KMS-11 (cell line): ENCODE measurements around the gene BCKDHA.

Source experiments
- H2AFZ ChIP-seq: fragments of 200-600 bp; sonication (generic); 2 replicates; pipeline ENCODE4 v1.6.1; 2016; ENCODE audit warnings: antibody characterized with exemption, mixed run types, low read depth
- H3K27ac ChIP-seq: fragments of 200-600 bp; sonication (generic); 2 replicates; pipeline ENCODE4 v1.6.1; 2016; ENCODE audit warnings: mild to moderate bottlenecking, mixed run types
- H3K27me3 ChIP-seq: fragments of 200-600 bp; sonication (generic); 2 replicates; pipeline ENCODE4 v1.6.1; 2017; ENCODE audit warnings: mild to moderate bottlenecking, low read depth, mixed run types, moderate library complexity; ENCODE audit not compliant: insufficient read depth
- H3K36me3 ChIP-seq: fragments of 200-600 bp; sonication (generic); 2 replicates; pipeline ENCODE4 v1.6.1; 2017; ENCODE audit warnings: mild to moderate bottlenecking, mixed run types; ENCODE audit not compliant: insufficient read depth
- H3K4me1 ChIP-seq: fragments of 200-600 bp; sonication (generic); 2 replicates; pipeline ENCODE4 v1.6.1; 2016; ENCODE audit warnings: mild to moderate bottlenecking, low read depth, mixed run types; ENCODE audit not compliant: poor library complexity, severe bottlenecking
- H3K4me2 ChIP-seq: fragments of 200-600 bp; sonication (generic); 2 replicates; pipeline ENCODE4 v1.7.0; 2016; ENCODE audit warnings: mild to moderate bottlenecking, mixed run types
- H3K4me3 ChIP-seq: fragments of 200-600 bp; sonication (generic); IDR thresholded peaks from 2 replicates; pipeline ENCODE4 v1.6.1; 2017; ENCODE audit warnings: low read depth, low read length, mixed read lengths; ENCODE audit not compliant: insufficient read depth
- H3K79me2 ChIP-seq: fragments of 200-600 bp; sonication (generic); 2 replicates; pipeline ENCODE4 v1.6.1; 2016; ENCODE audit warnings: low read depth, mixed run types; ENCODE audit not compliant: insufficient read depth
- H3K9ac ChIP-seq: fragments of 200-600 bp; sonication (generic); 2 replicates; pipeline ENCODE4 v1.6.1; 2016; ENCODE audit warnings: mild to moderate bottlenecking, mixed run types
- H4K20me1 ChIP-seq: fragments of 200-600 bp; sonication (generic); 2 replicates; pipeline ENCODE4 v1.6.1; 2016; ENCODE audit warnings: mild to moderate bottlenecking, mixed run types; ENCODE audit not compliant: insufficient read depth
- TF ChIP-seq, protein P1 (sequence below): fragments of 200-600 bp; sonication (generic); conservative IDR thresholded peaks from 2 replicates; pipeline ENCODE4 v1.6.1; 2017; ENCODE audit warnings: low read depth, mild to moderate bottlenecking, antibody characterized with exemption, low read length, moderate library complexity, mixed read lengths

The BCKDHA gene

DNA sequence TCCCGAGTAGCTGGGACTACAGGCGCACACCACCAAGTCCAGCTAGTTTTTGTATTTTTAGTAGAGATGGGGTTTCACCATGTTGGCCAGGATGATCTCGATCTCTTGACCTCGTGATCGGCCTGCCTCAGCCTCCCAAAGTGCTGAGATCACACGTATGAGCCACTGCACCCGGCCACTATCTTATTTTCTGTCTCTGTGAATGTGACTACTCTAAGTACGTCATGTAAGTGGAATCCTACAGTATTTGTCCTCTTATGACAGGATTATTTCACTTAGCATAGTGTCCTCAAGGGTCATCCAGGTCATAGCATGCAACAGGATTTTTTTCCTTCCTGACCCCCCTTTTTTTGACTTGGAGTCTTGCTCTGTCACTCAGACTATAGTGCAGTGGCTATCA, 26.1 kb upstream of the BCKDHA start:
- Histone ChIP-seq H4K20me1 (no peaks in the 10 kb centered on the region), H3K9ac (no peak overlapping the region), H3K27me3 (no peaks in the 10 kb centered on the region), H3K4me1 (peaks cover 6% of the 10 kb centered on the region), H2AFZ (no peak overlapping the region), H3K36me3 (no peaks in the 10 kb centered on the region), H3K4me3 (no peak overlapping the region), H3K4me2 (no peak overlapping the region), H3K27ac (no peak overlapping the region), H3K79me2 (no peaks in the 10 kb centered on the region)
- TF ChIP-seq, protein P1, sequence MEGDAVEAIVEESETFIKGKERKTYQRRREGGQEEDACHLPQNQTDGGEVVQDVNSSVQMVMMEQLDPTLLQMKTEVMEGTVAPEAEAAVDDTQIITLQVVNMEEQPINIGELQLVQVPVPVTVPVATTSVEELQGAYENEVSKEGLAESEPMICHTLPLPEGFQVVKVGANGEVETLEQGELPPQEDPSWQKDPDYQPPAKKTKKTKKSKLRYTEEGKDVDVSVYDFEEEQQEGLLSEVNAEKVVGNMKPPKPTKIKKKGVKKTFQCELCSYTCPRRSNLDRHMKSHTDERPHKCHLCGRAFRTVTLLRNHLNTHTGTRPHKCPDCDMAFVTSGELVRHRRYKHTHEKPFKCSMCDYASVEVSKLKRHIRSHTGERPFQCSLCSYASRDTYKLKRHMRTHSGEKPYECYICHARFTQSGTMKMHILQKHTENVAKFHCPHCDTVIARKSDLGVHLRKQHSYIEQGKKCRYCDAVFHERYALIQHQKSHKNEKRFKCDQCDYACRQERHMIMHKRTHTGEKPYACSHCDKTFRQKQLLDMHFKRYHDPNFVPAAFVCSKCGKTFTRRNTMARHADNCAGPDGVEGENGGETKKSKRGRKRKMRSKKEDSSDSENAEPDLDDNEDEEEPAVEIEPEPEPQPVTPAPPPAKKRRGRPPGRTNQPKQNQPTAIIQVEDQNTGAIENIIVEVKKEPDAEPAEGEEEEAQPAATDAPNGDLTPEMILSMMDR, result no peak

DNA sequence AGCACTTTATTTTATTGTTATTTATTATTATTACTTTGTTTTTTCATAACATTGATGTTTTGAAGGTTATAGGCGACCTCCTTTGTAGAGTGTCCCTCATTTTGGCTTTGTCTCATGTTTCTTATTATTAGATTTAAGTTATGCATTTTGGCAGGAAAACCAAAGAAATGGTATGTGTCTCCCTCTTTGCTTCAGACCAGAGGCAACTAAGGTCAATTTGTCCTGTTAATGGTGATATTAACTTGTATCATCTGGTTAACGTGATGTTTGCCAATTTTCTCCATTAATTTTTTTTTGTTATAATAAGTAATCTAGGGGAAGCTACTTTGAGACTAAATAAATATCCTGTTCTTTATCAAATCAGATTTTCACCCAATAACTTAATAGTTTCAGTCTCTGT, 25.1 kb upstream of the BCKDHA start:
- Histone ChIP-seq H3K79me2 (no peaks in the 10 kb centered on the region), H3K4me1 (peaks cover 6% of the 10 kb centered on the region), H3K27me3 (no peaks in the 10 kb centered on the region), H2AFZ (no peak overlapping the region), H3K4me3 (no peak overlapping the region), H3K27ac (no peak overlapping the region), H3K9ac (no peak overlapping the region), H3K4me2 (no peak overlapping the region), H3K36me3 (no peaks in the 10 kb centered on the region), H4K20me1 (no peaks in the 10 kb centered on the region)
- TF ChIP-seq, protein P1, result no peak

DNA sequence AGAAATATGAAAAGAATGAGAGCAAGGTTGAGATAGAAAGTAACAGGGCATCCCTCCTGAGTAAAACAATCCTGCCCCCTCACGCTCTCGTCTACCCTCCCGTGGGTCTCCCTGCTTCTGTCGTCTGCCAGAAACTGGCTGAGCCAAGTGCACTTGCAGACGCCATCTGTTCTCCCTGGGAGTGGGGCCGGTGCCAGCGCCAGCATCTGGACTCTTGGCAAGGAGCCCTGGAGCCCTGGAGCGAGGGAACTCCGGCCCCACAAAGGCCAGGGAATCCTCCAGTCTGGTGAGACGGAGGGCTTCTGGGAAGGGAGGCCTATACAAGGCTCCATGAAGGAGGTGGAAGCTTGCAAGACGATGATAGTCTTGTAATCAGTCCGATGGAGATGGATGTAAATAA, 23.6 kb upstream of the BCKDHA start:
- peaks cover 6% of the 10 kb centered on the region for H3K4me1 ChIP-seq
- no peaks in the 10 kb centered on the region for H4K20me1 ChIP-seq
- H2AFZ ChIP-seq, result no peak overlapping the region
- no peaks in the 10 kb centered on the region for H3K36me3 ChIP-seq
- no peaks in the 10 kb centered on the region for H3K27me3 ChIP-seq
- H3K9ac ChIP-seq, result no peak overlapping the region
- no peaks in the 10 kb centered on the region for H3K79me2 ChIP-seq
- H3K4me2 ChIP-seq, result no peak overlapping the region
- H3K4me3 ChIP-seq, result no peak overlapping the region
- no peak overlapping the region for H3K27ac ChIP-seq
- TF ChIP-seq, protein P1, result no peak

DNA sequence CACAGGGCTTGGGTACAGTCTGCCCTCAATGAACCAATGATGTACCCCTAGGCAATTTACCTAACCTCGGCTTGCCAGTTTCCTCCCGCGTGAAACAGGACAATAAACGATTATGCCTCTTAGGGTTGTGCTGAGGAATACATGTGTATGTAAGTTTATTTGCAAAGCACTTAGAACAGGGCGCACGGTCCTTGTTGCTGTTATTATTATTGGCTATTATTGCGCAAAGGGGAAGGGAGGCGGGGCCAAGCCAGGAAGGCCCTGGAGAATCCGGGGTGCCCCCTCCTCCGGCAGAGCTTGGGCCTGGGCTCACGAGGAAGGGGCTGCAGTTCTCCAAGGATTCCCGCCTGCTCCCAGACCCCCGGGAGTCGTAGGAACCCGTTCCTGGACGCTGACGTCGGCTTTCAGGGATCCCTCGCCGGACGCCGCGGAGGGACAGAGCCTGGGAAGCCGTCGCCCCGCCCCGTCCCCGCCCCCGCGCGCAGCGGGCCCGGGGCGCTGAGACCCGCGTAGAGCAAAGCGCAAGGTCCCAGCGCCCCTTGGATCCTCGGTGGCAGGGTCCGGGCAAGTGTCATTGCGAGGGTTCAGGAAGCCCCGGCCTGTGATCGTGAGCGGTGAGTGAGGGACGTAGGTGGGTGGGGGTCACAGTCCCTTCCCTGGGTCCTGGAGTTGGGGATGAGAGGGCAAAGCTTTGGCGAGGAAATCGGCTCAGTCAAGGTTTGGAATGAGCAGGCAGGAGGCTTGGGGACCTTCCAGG, 21.2 kb upstream of the BCKDHA start, which contains the start of gene TMEM91:
TMEM91 (plus strand) TSS at position 293 of the 757 bp plus-strand sequence. CDS start 1,777 bp downstream, outside the sequence.
- Histone ChIP-seq H4K20me1 (no peaks in the 10 kb centered on the region), H3K4me2 (no peak within 1 kb of the TSS), H3K79me2 (no peaks in the 10 kb centered on the region), H3K4me3 (no peak within 1 kb of the TSS), H3K27ac (no peak within 1 kb of the TSS), H3K9ac (no peak within 1 kb of the TSS), H3K4me1 (peaks cover 6% of the 10 kb centered on the region), H3K36me3 (no peaks in the 10 kb centered on the region), H3K27me3 (no peaks in the 10 kb centered on the region), H2AFZ (no peak within 1 kb of the TSS)
- TF ChIP-seq, protein P1, result no peak
